Upper lobe of left lung (tissue), 4 donors: ENCODE results near the gene SEMA5A.

Experiments used
- CTCF ChIP-seq, 6 experiments: fragments of 450-650 bp in 4 of 6; fragments of 200-600 bp in 2 of 6; sonication (generic) in 2 of 6; IDR thresholded peaks; one replicate each; pipeline ENCODE4 v1.5.1; 2016 to 2019; ENCODE audit warnings: antibody characterized with exemption in 6 of 6
- POLR2A ChIP-seq, 4 donors: fragments of 450-650 bp; IDR thresholded peaks; one replicate each; pipeline ENCODE4 v1.5.1; 2016 to 2017; ENCODE audit warnings: antibody characterized with exemption in 4 of 4, mild to moderate bottlenecking in 2 of 4

GRCh38 chr5:9437741-9438240 lies 108.1 kb downstream of the SEMA5A start:
- TF ChIP-seq CTCF (IDR thresholded peaks at IDR 0.05) (no peak), POLR2A (IDR thresholded peaks at IDR 0.05) (no peak)
